T-helper 1 cell treated with Interleukin-12 subunit alpha and Interleukin-12 subunit beta and Interleukin-4 antibody, amounts not matched to agents 30 μg/mL and 1 μg/mL, for 36 hours (primary cell): Measurements from ENCODE around the gene SYNPO2L.

ENCODE experiments used
- H3K27ac Mint-ChIP-seq: one replicate; pipeline ENCODE4 v1.8.0; 2021; ENCODE audit warnings: mild to moderate bottlenecking, mixed read lengths
- H3K27me3 Mint-ChIP-seq: one replicate; pipeline ENCODE4 v1.8.0; 2021; ENCODE audit warnings: low read depth, mixed read lengths
- H3K36me3 Mint-ChIP-seq: one replicate; pipeline ENCODE4 v1.8.0; 2021; ENCODE audit warnings: low read depth, mixed read lengths
- H3K4me1 Mint-ChIP-seq: one replicate; pipeline ENCODE4 v1.8.0; 2021; ENCODE audit warnings: low read depth, mixed read lengths
- H3K4me3 Mint-ChIP-seq: one replicate; pipeline ENCODE4 v1.8.0; 2021; ENCODE audit warnings: mild to moderate bottlenecking, moderate library complexity, mixed read lengths
- H3K9me3 Mint-ChIP-seq: one replicate; pipeline ENCODE4 v1.8.0; 2021; ENCODE audit warnings: mixed read lengths

The SYNPO2L gene

GRCh38 chr10:73614720-73615119, 41.1 kb downstream of the SYNPO2L start:
- Mint-ChIP-seq H3K4me3 (no peak overlapping the region), H3K27me3 (no peaks in the 10 kb centered on the region), H3K9me3 (no peaks in the 10 kb centered on the region), H3K4me1 (no peaks in the 10 kb centered on the region), H3K36me3 (no peaks in the 10 kb centered on the region), H3K27ac (no peak overlapping the region)

- H3K27ac Mint-ChIP-seq, result no peak overlapping the region
- H3K4me1 Mint-ChIP-seq, result no peaks in the 10 kb centered on the region
- no peaks in the 10 kb centered on the region for H3K27me3 Mint-ChIP-seq
- H3K9me3 Mint-ChIP-seq, result no peaks in the 10 kb centered on the region
- H3K4me3 Mint-ChIP-seq, result no peak overlapping the region
- no peaks in the 10 kb centered on the region for H3K36me3 Mint-ChIP-seq
Measured at GRCh38 chr10:73609116-73609515, 46.7 kb downstream of the SYNPO2L start.

GRCh38 chr10:73601486-73601921, 54.3 kb downstream of the SYNPO2L start:
- Mint-ChIP-seq H3K27me3 (no peaks in the 10 kb centered on the region), H3K4me1 (peaks cover 3% of the 10 kb centered on the region), H3K36me3 (no peaks in the 10 kb centered on the region), H3K4me3 (no peak overlapping the region), H3K9me3 (no peaks in the 10 kb centered on the region), H3K27ac (no peak overlapping the region)

GRCh38 chr10:73597346-73597745, 58.5 kb downstream of the SYNPO2L start:
- H3K4me3 Mint-ChIP-seq, result no peak overlapping the region
- no peaks in the 10 kb centered on the region for H3K36me3 Mint-ChIP-seq
- no peaks in the 10 kb centered on the region for H3K27me3 Mint-ChIP-seq
- H3K9me3 Mint-ChIP-seq, result no peaks in the 10 kb centered on the region
- peaks cover 4% of the 10 kb centered on the region for H3K4me1 Mint-ChIP-seq
- H3K27ac Mint-ChIP-seq, result no peak overlapping the region
